ENCODE results near the gene L2HGDH. TPM values are rescaled to one million over a fixed set of nuclear protein-coding genes. Genes with fewer than 3 reads are reported as not detected.

L2HGDH gene
- total RNA-seq, 4 donors from 2014 or later, result 0.80 to 73.3 (median 8.3) TPM

DNA sequence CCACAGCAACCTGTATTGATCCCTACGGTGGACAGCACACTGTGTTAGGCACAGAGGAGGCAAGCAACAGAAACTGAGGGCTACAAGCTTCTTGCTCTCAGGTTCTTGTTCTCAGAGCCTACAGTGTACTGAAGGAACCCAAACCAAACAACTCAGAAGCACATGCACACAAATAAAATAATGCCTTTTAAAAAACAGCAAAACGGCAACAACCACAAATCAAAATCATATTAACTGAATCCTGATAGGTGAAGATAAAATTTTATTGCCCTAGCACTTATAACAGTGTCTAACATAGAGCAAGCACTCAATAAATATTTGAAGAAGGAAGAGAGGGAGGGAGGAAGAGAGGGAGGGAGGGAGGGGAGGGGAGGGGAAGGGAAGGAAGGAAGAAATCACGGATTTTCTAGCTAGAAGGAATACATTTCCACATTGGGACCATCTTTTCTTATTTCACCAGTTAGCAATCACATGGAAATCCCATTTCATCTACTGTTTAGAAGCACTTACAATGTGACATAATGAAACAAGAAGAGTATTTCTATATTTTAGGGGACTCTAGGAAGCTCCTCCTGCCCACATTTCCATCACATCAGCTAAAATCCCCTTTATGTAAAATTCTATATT is 27.3 kb upstream of the L2HGDH start:
- WGBS, 2 donors (ENCODE audit: low coverage in 1 of 2), result 20 to 39% methylated on average over 3 of the region's 3 CpGs
- H3K4me3 ChIP-seq, result no peak overlapping the region
- no peaks in the 10 kb centered on the region for H3K27me3 ChIP-seq
- intact Hi-C loops (cut with DNase I; ENCODE audit: low total_unique reads), result no loop called here
- in situ Hi-C loops (cut with MboI; ENCODE audit: low pct_ligation_motif_present in 1 of 4, low pct_unique_long_range_greater_than_20kb in 1 of 4, low sequenced_read_pairs in 3 of 4), result no loop called here
- TF ChIP-seq POLR2A (IDR thresholded peaks at IDR 0.05) (no peak), CTCF (IDR thresholded peaks at IDR 0.05) (no peak), POLR2AphosphoS5 (IDR thresholded peaks at IDR 0.05) (no peak), EP300 (IDR thresholded peaks at IDR 0.05; ENCODE audit: low read depth) (no peak)
- H3K4me1 ChIP-seq, result peaks cover 17 to 66% (median 38%) of the 10 kb centered on the region in 4 donors
- H3K27ac ChIP-seq, result no peak overlapping the region
- no peaks in the 10 kb centered on the region for H3K36me3 ChIP-seq
- H3K9me3 ChIP-seq, result no peaks in the 10 kb centered on the region
- DNase-seq, result no peak

- H3K4me1 ChIP-seq, result peaks cover 15 to 60% (median 36%) of the 10 kb centered on the region in 4 donors
- no peaks in the 10 kb centered on the region for H3K27me3 ChIP-seq
- H3K9me3 ChIP-seq, result no peaks in the 10 kb centered on the region
- no peaks in the 10 kb centered on the region for H3K36me3 ChIP-seq
- intact Hi-C loops (cut with DNase I; ENCODE audit: low total_unique reads) (no loop called here), in situ Hi-C loops (cut with MboI; ENCODE audit: low pct_ligation_motif_present in 1 of 4, low pct_unique_long_range_greater_than_20kb in 1 of 4, low sequenced_read_pairs in 3 of 4) (no loop called here)
- TF ChIP-seq POLR2AphosphoS5 (IDR thresholded peaks at IDR 0.05), result no peak
- TF ChIP-seq CTCF (IDR thresholded peaks at IDR 0.05), result no peak
- TF ChIP-seq POLR2A (IDR thresholded peaks at IDR 0.05), result no peak
- TF ChIP-seq EP300 (IDR thresholded peaks at IDR 0.05; ENCODE audit: low read depth), result no peak
- H3K4me3 ChIP-seq, result no peak overlapping the region
- DNase-seq, result no peak
- WGBS, 2 donors (ENCODE audit: low coverage in 1 of 2), result 72% methylated on average over 2 of the region's 2 CpGs; no CpG with 5 or more reads in 1 of the 2 donors
- peak overlapping the region in 1 of 4 donors; percentile 21 for H3K27ac ChIP-seq
Measured at GRCh38 chr14:50338587-50338986, 26.6 kb upstream of the L2HGDH start.

GRCh38 chr14:50335989-50336824 is 24.2 kb upstream of the L2HGDH start:
- Histone ChIP-seq H3K27me3 (no peaks in the 10 kb centered on the region), H3K4me3 (no peak overlapping the region), H3K4me1 (peaks cover 10 to 41% (median 20%) of the 10 kb centered on the region in 4 donors), H3K27ac (peak overlapping the region; percentile 62 to 73 (median 66)), H3K36me3 (no peaks in the 10 kb centered on the region), H3K9me3 (no peaks in the 10 kb centered on the region)
- in situ Hi-C loops (cut with MboI; ENCODE audit: low pct_ligation_motif_present in 1 of 4, low pct_unique_long_range_greater_than_20kb in 1 of 4, low sequenced_read_pairs in 3 of 4) (no loop called here), intact Hi-C loops (cut with DNase I; ENCODE audit: low total_unique reads) (no loop called here)
- no peak for DNase-seq
- WGBS, 2 donors (ENCODE audit: low coverage in 1 of 2), result 53 to 61% methylated on average over 3 to 7 of the region's 7 CpGs
- TF ChIP-seq POLR2AphosphoS5 (IDR thresholded peaks at IDR 0.05), result no peak
- TF ChIP-seq EP300 (IDR thresholded peaks at IDR 0.05; ENCODE audit: low read depth), result no peak
- no peak for TF ChIP-seq CTCF (IDR thresholded peaks at IDR 0.05)
- no peak for TF ChIP-seq POLR2A (IDR thresholded peaks at IDR 0.05)

DNA sequence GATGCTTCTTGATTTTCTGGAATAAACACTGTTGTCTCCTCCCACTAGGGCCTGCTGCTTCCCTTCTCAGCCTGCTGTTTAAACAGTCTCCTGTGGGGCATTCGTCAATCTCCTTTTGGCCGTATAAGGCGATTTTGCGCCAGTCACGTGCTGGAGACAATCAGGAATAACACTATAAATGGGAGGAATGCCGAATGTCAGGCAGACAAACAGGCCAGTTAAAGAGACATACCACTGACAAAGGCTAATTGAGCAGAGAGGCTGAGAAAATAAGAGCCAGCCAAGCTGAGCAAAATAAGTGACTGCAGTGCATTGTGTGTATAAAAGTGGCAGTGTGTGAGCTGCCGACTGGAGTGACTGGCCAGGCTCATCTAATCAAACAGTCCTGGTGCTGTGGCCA is 23.4 kb upstream of the L2HGDH start:
- 34 to 70% methylated on average over 7 of the region's 7 CpGs for WGBS, 2 donors (ENCODE audit: low coverage in 1 of 2)
- TF ChIP-seq POLR2AphosphoS5 (IDR thresholded peaks at IDR 0.05) (peak in 2 of 3 donors; percentile 33 to 38), POLR2A (IDR thresholded peaks at IDR 0.05) (no peak), CTCF (IDR thresholded peaks at IDR 0.05) (peak in 1 of 5 experiments; percentile 38), EP300 (IDR thresholded peaks at IDR 0.05; ENCODE audit: low read depth) (no peak)
- Histone ChIP-seq H3K36me3 (no peaks in the 10 kb centered on the region), H3K27me3 (no peaks in the 10 kb centered on the region), H3K27ac (peak overlapping the region; percentile 62 to 73 (median 66)), H3K4me3 (no peak overlapping the region), H3K9me3 (no peaks in the 10 kb centered on the region), H3K4me1 (peaks cover 10 to 40% (median 20%) of the 10 kb centered on the region in 4 donors)
- intact Hi-C loops (cut with DNase I; ENCODE audit: low total_unique reads), result no loop called here
- in situ Hi-C loops (cut with MboI; ENCODE audit: low pct_ligation_motif_present in 1 of 4, low pct_unique_long_range_greater_than_20kb in 1 of 4, low sequenced_read_pairs in 3 of 4), result no loop called here
- peak; percentile 51 for DNase-seq
